HepG2 (cell line): ENCODE results near the gene SEBOX. TPM values are rescaled to one million over a fixed set of nuclear protein-coding genes. Genes with fewer than 3 reads are reported as not detected.

ENCODE experiments used
- CAMTA2 ChIP-seq: sonication (generic); formaldehyde crosslinking; IDR thresholded peaks from 2 replicates; pipeline ENCODE4 v1.4.0; 2020; ENCODE audit warnings: mild to moderate bottlenecking, missing genetic modification reagents, borderline replicate concordance
- CHD2 ChIP-seq: IDR thresholded peaks from 2 replicates; pipeline ENCODE4 v1.6.1; 2011; ENCODE audit warnings: low read depth, low read length, improper control_type of control experiment
- CTCF ChIP-seq: sonication (generic); formaldehyde crosslinking; IDR thresholded peaks from 2 replicates; pipeline ENCODE4 v1.5.0; 2020; ENCODE audit warnings: mild to moderate bottlenecking, missing genetic modification reagents, moderate library complexity
- HNF1B ChIP-seq: sonication (generic); formaldehyde crosslinking; IDR thresholded peaks from 2 replicates; pipeline ENCODE4 v1.5.1; 2020; ENCODE audit warnings: mild to moderate bottlenecking, moderate library complexity, missing genetic modification reagents
- NR3C1 ChIP-seq: sonication (generic); formaldehyde crosslinking; IDR thresholded peaks from 2 replicates; pipeline ENCODE4 v1.4.0; 2020; ENCODE audit warnings: missing genetic modification reagents
- PPARG ChIP-seq: conservative IDR thresholded peaks from 2 replicates; pipeline ENCODE4 v1.6.1; 2016; ENCODE audit warnings: missing biosample characterization, missing genetic modification reagents
- REL ChIP-seq: sonication (generic); formaldehyde crosslinking; conservative IDR thresholded peaks from 2 replicates; pipeline ENCODE4 v1.8.0; 2022; ENCODE audit warnings: mild to moderate bottlenecking, missing genetic modification reagents, moderate library complexity
- REPIN1 ChIP-seq: sonication (generic); formaldehyde crosslinking; IDR thresholded peaks from 2 replicates; pipeline ENCODE4 v1.8.0; 2022; ENCODE audit warnings: missing genetic modification reagents, low read depth, mild to moderate bottlenecking, borderline replicate concordance
- SIN3B ChIP-seq: fragments of 150-350 bp; IDR thresholded peaks from 2 replicates; pipeline ENCODE4 v1.6.1; 2014; ENCODE audit warnings: low read length
- TARDBP ChIP-seq: sonication (generic); formaldehyde crosslinking; IDR thresholded peaks from 2 replicates; pipeline ENCODE4 v1.8.0; 2022; ENCODE audit warnings: mild to moderate bottlenecking, missing genetic modification reagents
- TCF7L2 ChIP-seq: IDR thresholded peaks from 2 replicates; pipeline ENCODE4 v1.6.1; 2011; ENCODE audit warnings: mild to moderate bottlenecking, low read depth, low read length, moderate library complexity
- ZNF556 ChIP-seq: sonication (generic); formaldehyde crosslinking; IDR thresholded peaks from 2 replicates; pipeline ENCODE4 v1.4.0; 2020; ENCODE audit warnings: mild to moderate bottlenecking, missing genetic modification reagents, borderline replicate concordance
- ZNF687 ChIP-seq: sonication (generic); formaldehyde crosslinking; IDR thresholded peaks from 2 replicates; pipeline ENCODE4 v1.5.1; 2020; ENCODE audit warnings: mild to moderate bottlenecking, missing genetic modification reagents, moderate library complexity
- ZNF766 ChIP-seq: sonication (generic); formaldehyde crosslinking; IDR thresholded peaks from 2 replicates; pipeline ENCODE4 v1.5.0; 2020; ENCODE audit warnings: missing genetic modification reagents, borderline replicate concordance
- polyA plus RNA-seq, 8 experiments: library from polyadenylated mRNA; depleted of rRNA in 3 of 8; stranded (reverse) in 7 of 8; unstranded in 1 of 8; fragments of >200 nt; fragmentation: Illumina TruSeq in 4 of 8; extraction: Trizol in 4 of 8; gene quantifications; 2 replicates each; pipeline versions ENCODE4 v1.2.1 to v1.2.3, GENCODE V29; 2011 to 2016; ENCODE audit warnings: low read depth in 4 of 8, missing spikeins in 1 of 8, mixed read lengths in 1 of 8; ENCODE audit not compliant: insufficient read depth in 1 of 8
- total RNA-seq, 5 experiments: library from RNA; depleted of rRNA; stranded (reverse); fragments of >200 nt; fragmentation: Illumina TruSeq; extraction: Trizol; gene quantifications; 2 replicates each; pipeline ENCODE4 v1.2.3, GENCODE V29; 2016; ENCODE audit warnings: low read depth in 1 of 5
- TF ChIP-seq, protein P1 (sequence below): sonication (generic); formaldehyde crosslinking; IDR thresholded peaks from 2 replicates; pipeline ENCODE4 v1.4.0; 2020; ENCODE audit warnings: missing genetic modification reagents; ENCODE audit errors: not compliant biosample characterization
- TF ChIP-seq, protein P2 (sequence below): sonication (generic); formaldehyde crosslinking; IDR thresholded peaks from 2 replicates; pipeline ENCODE4 v1.4.0; 2020; ENCODE audit warnings: missing genetic modification reagents

SEBOX gene
- total and polyA plus RNA-seq, 2 of the 13 experiments (the other 11 are each of a cell fraction or from before 2014, with no cell fraction given): not detected

GRCh38 chr17:28398280-28398981 lies 33.4 kb upstream of the SEBOX start (continued):
- TF ChIP-seq HNF1B (CRISPR knock-in tag) (no peak), TARDBP (no peak), ZNF556 (CRISPR knock-in tag) (0 out of 2 replicates have a peak, but pooled peaks have one; percentile 21), CTCF (CRISPR knock-in tag) (no peak), SIN3B (no peak), REPIN1 (CRISPR knock-in tag) (no peak), TCF7L2 (no peak), CHD2 (no peak), REL (CRISPR knock-in tag) (no peak), NR3C1 (CRISPR knock-in tag) (no peak), ZNF687 (CRISPR knock-in tag) (0 out of 2 replicates have a peak, but pooled peaks have one; percentile 35), ZNF766 (0 out of 2 replicates have a peak, but pooled peaks have one; percentile 65), PPARG (CRISPR knock-in tag) (peak; percentile 85), CAMTA2 (CRISPR knock-in tag) (no peak)
- TF ChIP-seq, protein P1, sequence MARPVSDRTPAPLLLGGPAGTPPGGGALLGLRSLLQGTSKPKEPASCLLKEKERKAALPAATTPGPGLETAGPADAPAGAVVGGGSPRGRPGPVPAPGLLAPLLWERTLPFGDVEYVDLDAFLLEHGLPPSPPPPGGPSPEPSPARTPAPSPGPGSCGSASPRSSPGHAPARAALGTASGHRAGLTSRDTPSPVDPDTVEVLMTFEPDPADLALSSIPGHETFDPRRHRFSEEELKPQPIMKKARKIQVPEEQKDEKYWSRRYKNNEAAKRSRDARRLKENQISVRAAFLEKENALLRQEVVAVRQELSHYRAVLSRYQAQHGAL (CRISPR knock-in tag): no peak
- TF ChIP-seq, protein P2, sequence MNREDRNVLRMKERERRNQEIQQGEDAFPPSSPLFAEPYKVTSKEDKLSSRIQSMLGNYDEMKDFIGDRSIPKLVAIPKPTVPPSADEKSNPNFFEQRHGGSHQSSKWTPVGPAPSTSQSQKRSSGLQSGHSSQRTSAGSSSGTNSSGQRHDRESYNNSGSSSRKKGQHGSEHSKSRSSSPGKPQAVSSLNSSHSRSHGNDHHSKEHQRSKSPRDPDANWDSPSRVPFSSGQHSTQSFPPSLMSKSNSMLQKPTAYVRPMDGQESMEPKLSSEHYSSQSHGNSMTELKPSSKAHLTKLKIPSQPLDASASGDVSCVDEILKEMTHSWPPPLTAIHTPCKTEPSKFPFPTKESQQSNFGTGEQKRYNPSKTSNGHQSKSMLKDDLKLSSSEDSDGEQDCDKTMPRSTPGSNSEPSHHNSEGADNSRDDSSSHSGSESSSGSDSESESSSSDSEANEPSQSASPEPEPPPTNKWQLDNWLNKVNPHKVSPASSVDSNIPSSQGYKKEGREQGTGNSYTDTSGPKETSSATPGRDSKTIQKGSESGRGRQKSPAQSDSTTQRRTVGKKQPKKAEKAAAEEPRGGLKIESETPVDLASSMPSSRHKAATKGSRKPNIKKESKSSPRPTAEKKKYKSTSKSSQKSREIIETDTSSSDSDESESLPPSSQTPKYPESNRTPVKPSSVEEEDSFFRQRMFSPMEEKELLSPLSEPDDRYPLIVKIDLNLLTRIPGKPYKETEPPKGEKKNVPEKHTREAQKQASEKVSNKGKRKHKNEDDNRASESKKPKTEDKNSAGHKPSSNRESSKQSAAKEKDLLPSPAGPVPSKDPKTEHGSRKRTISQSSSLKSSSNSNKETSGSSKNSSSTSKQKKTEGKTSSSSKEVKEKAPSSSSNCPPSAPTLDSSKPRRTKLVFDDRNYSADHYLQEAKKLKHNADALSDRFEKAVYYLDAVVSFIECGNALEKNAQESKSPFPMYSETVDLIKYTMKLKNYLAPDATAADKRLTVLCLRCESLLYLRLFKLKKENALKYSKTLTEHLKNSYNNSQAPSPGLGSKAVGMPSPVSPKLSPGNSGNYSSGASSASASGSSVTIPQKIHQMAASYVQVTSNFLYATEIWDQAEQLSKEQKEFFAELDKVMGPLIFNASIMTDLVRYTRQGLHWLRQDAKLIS (CRISPR knock-in tag): no peak
